NCI-H345 treated with DMSO at 0.1 percent for 48 hours (cell line): ENCODE measurements around the gene CD244.
A peak's percentile ranks its signal among the peaks of the same experiment; 100 is the strongest.

Experiments
- DNase-seq: peaks from one replicate; lab custom pipeline; 2025; ENCODE audit not compliant: unreplicated experiment; lab: John Stamatoyannopoulos, UW

The CD244 gene

GRCh38 chr1:160850541-160850940, 12.1 kb downstream of the CD244 start:
- DNase-seq, result no peak

GRCh38 chr1:160846281-160846680, 16.4 kb downstream of the CD244 start:
- no peak for DNase-seq

- no peak for DNase-seq
Measured at GRCh38 chr1:160844447-160845232, 18.0 kb downstream of the CD244 start.

GRCh38 chr1:160841079-160841478, 21.6 kb downstream of the CD244 start:
- DNase-seq, result no peak

GRCh38 chr1:160839746-160840145, 22.9 kb downstream of the CD244 start:
- no peak for DNase-seq

DNA sequence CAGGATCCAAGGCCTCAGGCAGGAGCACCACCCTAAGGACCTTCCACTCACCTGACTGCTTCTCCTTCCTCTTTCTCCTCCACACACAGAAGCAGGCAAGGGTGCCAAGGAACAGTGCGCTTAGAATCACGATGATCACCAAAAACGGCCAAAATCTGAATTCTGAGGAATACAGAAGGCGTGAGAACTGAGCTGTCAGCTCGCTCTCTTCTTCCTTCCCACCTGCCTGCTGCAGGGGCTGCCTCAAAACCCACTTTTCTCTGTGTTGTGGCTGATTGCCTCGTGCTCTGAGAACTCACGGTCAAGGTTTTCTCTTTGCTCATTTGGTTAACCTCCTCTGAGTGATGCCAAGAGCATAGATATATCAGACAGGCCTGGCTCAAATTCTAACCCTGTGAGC, 23.8 kb downstream of the CD244 start:
- no peak for DNase-seq

DNA sequence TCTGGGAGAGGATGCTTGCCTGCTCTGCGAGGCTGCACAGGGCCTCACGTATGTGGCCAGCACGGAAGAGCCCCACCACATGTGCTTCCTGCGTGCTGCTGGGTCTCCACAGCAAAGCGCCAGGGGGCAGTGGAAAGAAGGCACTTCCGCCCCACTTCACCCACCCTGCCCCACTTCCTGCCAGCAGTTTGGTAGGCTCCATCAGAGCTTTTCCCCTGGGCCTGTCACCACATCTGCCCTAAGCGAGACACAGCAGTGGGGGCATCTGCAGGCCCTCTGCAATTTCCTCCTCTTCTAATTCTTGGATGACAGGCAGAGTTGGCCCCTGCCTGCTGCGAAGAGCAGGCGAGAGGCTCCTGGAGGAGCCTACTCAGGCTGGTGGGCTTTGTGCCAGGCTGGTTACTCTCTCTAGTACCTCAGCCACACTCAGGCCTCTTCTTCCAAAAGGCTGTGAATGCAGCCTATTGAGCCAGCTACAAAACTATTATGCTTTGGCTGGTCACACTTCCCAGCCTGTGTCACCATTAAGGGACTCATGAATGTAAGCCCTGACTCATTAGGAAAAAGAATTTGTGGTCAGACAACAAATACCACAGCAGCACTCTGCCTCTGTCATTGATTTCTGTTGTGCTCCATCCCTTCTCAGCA, 25.0 kb downstream of the CD244 start:
- no peak for DNase-seq

- no peak for DNase-seq
Measured at GRCh38 chr1:160836981-160837557, 25.6 kb downstream of the CD244 start.

DNA sequence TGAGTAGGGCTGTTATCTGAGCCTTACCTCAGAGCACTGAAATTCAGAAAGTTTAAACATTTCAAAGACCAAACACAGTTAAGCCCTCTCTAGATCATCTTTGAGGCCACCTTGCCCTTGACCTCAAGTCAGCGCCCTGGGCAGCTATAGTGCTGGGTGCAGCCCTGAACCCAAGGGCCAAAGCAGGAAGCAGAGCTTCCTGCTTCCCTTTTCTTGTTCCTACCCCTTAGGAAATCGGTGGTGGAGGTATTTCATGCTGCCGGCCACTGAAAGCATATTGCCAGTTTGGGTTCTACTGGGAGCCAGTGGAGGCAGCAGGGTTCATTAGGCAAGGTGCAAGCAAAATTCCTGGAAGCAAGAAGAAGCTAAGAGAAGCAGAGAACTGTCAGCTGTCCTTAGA, 26.1 kb downstream of the CD244 start:
- no peak for DNase-seq

DNA sequence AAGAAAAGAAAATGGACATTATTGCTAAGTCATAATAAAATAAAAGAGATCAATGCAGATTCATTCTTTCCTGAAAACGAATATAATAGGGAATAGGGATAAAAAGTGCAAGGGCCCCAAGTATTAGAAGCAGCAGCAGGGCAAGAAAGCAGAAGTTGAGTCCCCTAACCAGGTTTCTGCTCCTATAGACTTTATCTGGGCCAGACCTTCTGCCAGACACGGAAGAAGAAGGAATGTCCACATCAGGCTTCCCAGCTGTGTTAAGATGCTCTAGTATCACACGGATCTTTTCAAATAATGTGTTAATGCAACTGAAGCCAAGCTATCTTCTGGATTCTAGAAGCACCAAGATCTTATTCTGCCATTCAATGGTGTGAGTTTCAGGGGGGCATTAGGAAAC, 26.9 kb downstream of the CD244 start:
- DNase-seq, result no peak

- DNase-seq, result no peak
Measured at GRCh38 chr1:160834945-160835565, 27.6 kb downstream of the CD244 start.

GRCh38 chr1:160830321-160831153, 32.1 kb downstream of the CD244 start:
- peak; percentile 87 for DNase-seq

DNA sequence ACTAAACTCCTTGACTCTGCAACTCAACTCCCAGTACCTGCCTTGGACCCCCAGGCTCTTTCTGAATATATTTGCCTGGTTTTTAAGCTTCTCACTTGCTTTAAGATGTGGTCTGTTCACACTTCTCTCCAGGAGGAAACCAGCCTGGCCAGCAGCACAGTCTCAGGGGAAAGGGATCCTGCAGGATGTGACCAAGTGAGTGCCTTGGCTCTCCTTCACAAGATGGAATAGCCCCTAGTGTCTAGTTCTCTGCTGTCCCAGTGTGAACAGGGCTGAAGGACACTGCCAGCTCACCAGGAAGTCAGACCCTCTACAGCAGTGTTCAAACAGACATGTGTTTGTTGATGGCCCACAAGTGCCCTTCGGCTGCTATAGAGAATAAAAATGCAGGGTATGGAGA, 32.9 kb downstream of the CD244 start:
- peak; percentile 95 for DNase-seq

DNA sequence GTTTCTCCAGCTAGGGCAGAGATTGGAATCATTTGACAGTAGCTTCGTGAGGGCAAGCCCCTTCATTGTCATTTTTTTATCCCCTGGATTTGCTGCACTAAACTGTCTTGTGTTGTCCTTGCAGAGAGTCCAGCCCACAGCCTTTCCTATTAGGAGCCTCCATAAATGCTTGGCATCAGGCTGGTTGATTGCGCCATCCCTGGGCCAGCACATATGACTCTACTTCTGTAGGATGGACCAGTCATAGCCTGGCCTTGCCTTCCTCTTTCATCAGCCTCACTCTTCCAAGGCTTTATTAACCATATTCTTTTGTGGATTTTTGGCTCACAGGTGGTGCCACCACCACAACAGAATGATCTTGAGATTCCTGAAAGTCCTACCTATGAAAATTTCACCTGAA, 35.3 kb downstream of the CD244 start:
- no peak for DNase-seq

DNA sequence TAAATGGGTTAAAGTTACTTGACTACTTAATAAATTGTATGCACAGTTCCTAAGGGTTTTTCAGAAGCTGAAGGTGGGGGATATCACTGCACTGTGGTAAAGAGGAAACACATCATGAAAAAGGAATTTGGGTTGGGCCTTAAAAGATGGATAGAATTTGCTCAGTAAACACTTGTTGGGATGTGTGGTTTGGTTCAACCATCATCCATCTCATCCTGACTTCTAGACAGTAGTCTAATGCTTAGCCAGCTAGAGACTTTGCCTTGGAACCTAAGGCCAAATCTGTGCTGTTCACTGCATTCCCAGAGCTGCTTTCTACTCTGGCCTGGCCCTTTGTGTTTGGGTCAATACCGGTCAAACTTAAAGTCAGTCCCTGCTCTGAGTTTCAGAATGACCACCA, 36.1 kb downstream of the CD244 start:
- no peak for DNase-seq

GRCh38 chr1:160823296-160823695, 39.4 kb downstream of the CD244 start:
- DNase-seq, result no peak

DNA sequence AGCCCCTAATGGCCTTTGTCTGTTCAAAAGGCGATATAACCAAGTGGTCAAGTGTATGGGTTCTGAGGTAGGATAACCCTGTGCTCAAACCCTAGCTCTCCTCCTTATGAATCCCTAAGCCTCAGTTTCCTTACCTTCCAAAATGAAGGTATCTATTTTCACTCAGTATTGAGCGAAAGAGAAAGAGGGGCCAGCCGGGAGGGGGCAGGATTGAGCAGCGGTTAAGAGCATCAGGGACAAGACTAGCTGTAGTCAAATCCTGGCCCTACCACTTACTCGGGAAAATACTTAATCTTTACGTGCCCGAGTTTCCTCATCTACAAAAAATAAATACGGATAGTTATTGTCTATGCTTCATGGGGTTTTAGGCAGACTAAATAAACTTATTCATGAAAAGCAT, 41.1 kb downstream of the CD244 start:
- DNase-seq, result no peak

DNA sequence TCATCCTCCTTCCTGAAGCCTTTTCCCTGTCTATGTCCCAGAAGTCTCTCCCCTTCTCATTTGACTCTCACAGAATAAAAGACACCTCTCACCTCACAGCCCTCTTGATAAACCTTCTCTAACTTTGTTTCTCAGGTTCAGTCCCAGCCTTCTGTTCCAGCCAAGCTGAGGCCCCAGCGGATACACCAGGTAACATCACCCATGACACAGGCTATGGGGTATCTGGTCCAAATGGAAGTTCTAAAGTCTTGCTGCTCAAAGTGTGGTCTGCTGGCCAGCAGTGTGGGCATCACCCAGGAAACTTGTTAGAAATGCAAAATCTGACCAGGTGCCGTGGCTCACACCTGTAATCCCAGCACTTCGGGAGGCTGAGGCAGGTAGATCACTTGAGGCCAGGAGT, 43.5 kb downstream of the CD244 start:
- no peak for DNase-seq

DNA sequence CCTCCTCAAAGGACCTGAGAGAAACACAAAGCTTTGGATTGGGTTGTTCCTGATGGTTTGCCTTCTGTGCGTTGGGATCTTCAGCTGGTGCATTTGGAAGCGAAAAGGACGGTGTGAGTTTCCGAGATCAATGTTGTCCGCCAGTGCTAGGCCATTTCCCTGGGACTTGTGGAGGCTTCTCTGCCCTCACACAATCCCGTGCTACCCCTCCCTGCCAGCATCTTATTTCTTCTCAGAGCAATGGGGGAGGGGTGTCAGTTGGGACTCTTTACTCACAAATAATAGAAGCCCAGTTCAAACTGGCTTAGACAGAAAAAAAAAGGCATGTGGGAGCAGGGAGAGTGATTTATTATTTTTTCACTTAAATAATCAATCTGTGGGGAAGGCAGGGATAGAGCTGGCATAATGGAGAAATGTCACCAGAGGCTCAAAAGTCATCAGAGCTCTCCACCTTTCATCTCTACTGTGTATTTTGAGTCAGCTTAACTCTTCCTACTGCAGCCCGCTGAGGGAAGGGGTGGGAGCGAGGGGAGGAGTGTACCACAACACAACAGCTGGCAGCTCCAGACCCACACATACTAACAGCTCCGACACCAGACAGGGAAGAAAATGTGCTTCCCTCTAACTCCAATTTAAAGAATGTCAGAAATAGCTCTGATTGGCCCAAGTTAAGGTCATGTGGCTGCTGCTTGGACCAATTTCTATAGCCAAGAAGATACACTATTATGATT, 44.3 kb downstream of the CD244 start:
- no peak for DNase-seq

DNA sequence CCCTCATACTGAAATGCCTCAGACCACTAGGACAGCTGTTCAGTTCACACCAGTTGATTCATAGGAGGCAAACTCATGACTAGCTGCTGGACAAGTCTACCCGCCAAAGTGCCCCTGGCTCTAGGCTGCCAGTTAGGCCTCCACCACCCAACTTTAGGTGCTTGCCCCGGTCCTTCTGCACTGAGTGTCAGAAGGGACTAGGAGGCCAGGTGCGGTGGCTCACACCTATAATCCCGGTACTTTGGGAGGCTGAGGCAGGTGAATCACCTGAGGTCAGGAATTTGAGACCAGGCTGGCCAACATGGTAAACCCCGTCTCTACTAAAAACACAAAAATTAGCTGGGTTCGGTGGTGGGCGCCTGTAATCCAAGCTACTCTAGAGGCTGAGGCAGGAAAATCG, 47.8 kb downstream of the CD244 start:
- no peak for DNase-seq
